Stimulated activated CD8-positive, alpha-beta memory T cell treated with anti-CD3 and anti-CD28 coated beads, Interleukin-4, amount 100 ng/mL, for 1 hour (primary cell): ENCODE results near the gene TMEM53.
"Not testable (repeated sequence)": the region's sequence is repeated elsewhere in the genome, so short reads cannot be mapped to it uniquely, and the experiment has no call there.

ENCODE experiments used
- DNase-seq, 2 donors: peaks; one replicate each; pipeline ENCODE4 v3.0.0-alpha.2; 2020; ENCODE audit warnings: low read depth in 2 of 2, low spot score in 1 of 2

TMEM53 gene

GRCh38 chr1:44672961-44673674 is 1.2 kb downstream of the TMEM53 start:
- DNase-seq = no peak

GRCh38 chr1:44672254-44672955 is 1.9 kb downstream of the TMEM53 start:
- DNase-seq = no peak

GRCh38 chr1:44670751-44671640 is 3.3 kb downstream of the TMEM53 start:
- DNase-seq = no peak

DNA sequence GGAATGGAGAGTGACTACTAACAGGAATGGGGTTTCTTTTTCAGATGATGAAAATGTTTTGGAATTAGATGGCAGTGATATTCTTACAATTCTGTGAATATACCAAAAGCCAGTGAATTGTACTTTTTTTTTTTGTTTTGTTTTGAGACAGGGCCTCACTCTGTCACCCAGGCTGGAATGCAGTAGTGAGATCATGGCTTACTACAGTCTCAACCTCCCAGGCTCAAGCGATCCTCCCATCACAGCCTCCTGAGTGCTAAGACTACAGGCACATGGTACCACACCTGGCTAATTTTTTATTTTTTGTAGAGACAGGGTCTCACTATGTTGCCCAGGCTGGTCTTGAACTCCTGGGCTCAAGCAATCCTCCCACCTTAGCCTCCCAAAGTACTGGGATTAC is 7.6 kb downstream of the TMEM53 start:
- not testable (repeated sequence) for DNase-seq

DNA sequence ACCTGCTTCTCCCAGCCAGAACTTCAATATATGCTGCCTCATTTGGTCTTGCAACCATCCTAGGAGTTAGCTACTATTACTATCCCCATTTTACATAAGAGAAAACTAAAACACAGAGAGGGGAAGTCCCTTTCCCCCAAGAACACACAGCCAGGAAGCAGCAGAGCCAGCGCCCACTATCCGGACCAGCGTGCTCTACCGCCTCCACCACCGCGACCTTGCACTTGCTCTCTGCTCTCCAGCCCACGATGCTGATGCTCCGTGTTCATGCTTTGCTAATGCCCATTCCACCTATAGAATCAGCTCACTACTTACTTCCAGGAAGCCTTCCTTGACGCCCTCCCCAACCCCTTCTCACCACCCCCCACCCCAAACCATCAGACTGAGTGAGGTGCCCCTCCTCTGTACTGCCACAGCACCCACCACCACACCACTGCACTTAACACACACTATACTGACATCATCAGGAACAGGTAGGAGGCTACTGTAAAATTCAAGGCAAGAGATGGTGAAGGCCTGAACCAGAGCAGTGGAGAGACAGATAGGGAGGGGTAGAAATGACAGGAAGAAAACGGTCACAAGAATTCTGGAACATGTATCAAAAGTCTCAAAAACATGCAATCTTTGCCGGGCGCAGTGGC is 9.4 kb downstream of the TMEM53 start:
- DNase-seq = no peak

DNA sequence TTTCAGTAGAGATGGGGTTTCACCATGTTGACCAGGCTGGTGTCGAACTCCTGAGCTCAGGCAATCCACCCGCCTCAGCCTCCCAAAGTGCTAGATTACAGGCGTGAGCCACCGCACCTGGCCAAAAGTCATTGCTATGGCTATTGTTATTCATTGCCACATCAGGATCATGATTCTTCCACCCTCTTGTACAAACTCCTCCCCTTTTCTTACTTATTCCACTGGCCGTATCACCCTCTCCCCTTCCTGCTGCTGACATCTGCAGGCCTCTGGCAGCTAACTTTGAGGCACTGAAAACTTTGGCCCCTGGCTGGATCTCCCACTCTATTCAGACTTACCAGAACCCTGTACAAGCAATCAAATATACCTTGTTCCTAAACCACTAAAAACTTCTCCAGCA is 10.9 kb downstream of the TMEM53 start:
- no peak for DNase-seq

DNA sequence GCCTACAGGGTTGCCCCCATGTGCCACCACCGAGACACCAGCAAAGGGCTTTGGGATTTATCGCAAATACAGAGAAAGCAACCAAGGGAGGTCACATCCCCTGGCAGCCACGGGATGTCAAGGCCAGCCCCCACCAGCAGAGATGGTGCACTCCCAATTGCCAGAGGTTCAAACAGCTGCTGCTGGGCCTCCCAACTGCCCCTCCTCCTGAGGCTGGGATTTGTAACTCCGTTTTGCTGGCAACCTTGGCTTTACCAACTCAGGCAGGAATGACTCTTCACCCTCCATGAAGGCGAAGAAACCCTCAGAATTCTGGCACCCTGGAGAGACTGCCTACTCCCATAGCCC is 11.6 kb downstream of the TMEM53 start:
- no peak for DNase-seq

DNA sequence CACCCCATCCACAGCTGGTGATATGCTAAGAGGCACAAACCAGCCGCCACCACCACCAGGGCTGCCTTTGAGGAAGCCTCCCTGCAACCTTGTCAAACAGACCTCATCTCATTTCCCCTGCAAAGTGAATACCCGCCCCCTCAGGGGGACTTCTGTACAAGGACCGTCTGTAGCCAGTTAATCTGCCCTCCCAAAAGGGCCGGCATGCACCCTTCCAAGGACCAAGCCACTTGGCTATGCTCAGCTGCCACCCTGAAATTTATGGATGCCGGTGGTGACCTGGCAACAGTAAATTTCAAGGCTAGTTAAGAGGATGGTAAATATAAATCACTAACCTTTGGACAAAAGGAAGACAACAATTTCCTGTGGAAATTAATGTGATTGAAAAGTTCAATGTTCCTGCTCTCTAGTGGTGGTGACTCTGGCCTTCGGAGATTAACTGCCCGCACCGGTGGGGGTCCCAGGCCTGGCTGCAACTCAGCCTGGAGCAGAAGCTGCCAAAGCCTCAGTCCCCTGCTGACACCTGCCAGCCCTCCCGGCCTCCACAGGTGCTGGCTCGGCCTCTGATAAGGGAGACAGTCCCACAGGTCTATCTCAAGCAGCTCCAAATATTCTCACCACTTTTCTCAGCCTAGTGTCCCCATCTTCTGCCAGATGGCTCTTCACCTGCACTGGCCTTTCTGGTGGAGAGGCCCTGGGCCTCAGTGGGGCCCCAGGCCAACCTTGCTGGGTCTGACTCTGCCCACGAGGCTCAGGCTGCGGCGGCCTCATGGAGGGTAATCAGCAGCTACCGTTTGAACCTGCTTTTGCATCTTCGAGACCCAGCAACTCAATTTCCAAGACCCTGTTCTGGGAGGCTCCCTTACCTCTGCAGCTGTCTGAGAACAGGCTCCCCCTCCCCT is 12.2 kb downstream of the TMEM53 start:
- no peak for DNase-seq

GRCh38 chr1:44660176-44660575 is 14.1 kb downstream of the TMEM53 start:
- DNase-seq = no peak

DNA sequence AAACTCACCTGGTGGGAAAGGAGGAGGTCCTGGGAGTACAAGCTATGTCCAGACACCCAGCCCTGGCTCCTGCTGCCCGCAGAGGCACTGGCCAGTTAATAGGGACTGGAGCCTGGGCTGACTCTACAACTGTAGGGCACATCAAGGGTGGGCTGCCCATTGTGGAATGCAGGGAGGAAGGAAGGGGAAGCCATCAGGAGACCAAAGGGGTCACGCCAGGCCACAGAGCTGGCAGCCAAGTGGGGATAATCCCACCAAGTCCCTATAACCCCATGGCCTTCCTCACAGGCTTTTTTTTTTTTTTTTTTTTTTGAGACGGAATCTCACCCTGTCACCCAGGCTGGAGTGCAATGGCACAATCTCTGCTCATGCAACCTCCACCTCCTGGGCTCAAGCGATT is 14.7 kb downstream of the TMEM53 start:
- no peak for DNase-seq

- no peak for DNase-seq
Measured at GRCh38 chr1:44655609-44656008, 18.7 kb downstream of the TMEM53 start.

- DNase-seq = no peak
Measured at GRCh38 chr1:44654621-44655187, 19.6 kb downstream of the TMEM53 start.

DNA sequence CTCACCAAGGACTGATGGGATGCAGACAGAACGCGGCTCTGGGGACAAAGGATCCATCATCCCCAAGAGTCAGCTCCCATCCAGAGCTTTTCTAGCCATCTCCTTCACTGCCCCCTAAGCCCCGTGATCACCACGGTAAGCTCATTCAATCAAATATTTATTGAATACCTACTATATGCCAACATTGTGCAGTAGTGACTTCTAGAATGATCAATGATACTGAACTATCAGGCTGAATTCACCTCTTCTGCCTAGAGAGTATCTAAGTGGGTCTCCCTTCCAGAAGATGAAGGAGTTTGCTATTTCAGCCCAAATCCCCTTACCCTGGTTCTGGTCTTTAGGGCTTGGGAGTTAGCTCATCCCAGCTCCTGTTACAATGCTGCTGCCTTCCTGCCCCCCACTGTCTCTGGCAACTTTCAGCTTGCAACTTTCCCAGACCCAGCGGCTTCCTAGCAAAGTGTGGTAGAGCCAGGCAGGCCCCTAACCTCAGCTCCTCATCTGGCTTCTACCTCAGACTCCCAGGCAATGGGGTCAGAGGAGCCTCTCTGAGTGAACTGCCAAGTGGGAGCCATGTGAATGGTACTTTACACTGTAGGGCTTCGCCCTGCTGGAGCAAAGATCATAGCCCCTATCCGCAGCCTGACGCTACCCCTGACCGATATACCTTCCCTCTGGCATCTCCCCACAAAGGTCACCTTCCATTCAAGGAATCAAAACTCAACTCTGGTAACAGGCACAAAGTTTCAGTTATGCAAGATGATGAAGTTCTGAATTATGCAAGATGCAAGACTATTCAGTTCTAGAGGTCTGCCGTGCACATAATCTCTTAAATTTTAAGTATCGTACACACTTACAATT is 20.9 kb downstream of the TMEM53 start:
- DNase-seq = no peak

DNA sequence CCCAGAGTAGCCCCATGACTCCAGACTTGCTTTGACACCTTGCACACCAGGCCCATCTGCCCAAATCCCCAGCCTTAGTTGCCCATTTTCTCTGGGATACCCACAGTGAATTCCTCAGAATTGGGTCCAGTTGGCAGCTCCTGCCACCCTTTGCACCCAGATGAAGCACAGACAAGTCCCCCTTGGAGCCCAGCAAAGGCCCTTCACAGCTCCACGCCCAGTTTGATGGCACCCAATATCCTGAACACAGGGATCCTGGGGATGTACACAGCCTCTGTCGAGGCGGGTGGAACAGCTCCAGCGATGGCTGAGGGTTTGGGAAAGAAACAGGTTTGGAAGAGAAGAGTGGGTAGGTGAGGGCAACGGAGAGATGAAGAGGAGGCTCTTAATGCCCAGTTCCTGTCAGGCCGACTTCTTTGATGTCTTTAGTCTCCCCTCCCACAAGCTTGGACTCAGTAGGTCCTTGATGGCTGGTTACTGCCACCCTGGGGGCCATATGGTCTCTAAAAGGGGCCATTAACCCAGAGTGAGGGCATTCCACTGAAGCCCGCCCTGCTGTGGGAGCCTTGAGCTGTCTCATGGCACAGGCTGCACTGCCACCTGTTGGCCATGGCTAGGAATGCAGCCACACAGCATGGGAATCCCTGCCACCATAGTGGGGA is 21.7 kb downstream of the TMEM53 start:
- DNase-seq = peak; percentile 62 to 63

DNA sequence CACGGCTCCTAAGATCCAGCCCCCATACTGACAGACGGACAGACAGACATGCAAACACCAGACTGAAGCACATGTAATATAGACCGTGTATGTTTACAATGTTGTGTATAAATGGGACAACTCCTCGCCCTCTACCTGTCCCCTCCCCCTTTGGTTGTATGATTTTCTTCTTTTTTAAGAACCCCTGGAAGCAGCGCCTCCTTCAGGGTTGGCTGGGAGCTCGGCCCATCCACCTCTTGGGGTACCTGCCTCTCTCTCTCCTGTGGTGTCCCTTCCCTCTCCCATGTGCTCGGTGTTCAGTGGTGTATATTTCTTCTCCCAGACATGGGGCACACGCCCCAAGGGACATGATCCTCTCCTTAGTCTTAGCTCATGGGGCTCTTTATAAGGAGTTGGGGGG is 23.2 kb downstream of the TMEM53 start:
- no peak for DNase-seq

DNA sequence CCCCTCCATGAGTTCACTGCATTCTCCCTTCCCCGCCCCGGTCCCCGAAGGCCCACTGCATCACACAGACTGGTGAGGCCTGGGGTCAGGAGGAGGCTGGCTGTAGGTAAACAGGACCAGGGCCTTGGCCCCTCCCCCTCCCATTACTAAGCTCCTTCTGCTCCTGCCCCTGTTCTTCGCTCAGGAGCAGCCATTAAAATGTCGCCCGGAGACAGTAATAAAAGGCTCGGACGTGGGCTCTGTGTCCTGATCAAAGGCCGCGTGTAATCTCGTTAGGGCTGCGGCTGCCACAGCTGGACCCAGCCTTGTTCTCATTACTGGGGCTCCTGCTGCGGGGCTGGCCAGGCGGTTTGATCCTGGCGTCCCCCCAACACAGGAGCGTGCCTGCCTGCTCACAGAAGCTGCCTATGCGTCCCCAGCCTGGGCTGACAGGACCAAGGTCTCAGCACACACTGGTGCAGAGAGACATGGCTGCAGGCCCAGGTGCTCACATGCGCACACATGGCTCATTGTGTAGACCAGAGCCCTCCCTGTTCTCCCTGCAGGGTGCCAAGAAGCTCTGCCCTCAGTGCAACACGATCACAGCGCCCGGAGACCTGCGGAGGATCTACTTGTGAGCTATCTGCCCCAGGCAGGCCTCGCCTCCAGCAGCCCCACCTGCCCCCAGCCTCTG is 24.0 kb downstream of the TMEM53 start:
- no peak for DNase-seq

- DNase-seq = no peak
Measured at GRCh38 chr1:44649788-44650158, 24.5 kb downstream of the TMEM53 start.
